22Rv1 (cell line): Measurements from ENCODE around the gene LPIN3.
A peak's percentile ranks its signal among the peaks of the same experiment; 100 is the strongest.

Experiments
- H3K27ac ChIP-seq: fragments of 450-650 bp; 2 replicates; pipeline ENCODE4 v1.5.1; 2017
- ZFX ChIP-seq: fragments of 450-650 bp; IDR thresholded peaks from 2 replicates; pipeline ENCODE4 v1.6.1; 2017; ENCODE audit warnings: antibody characterized with exemption, borderline replicate concordance
- TF ChIP-seq, protein P1 (sequence below): fragments of 450-650 bp; IDR thresholded peaks from 2 replicates; pipeline ENCODE4 v1.5.1; 2017; ENCODE audit warnings: mild to moderate bottlenecking

LPIN3 gene

GRCh38 chr20:41340327-41341055 is at the start of gene LPIN3:
LPIN3 (plus strand) TSS chr20:41340821; CDS start chr20:41345804, 4,983 bp downstream.
- H3K27ac ChIP-seq = peak within 1 kb of the TSS; percentile 63

DNA sequence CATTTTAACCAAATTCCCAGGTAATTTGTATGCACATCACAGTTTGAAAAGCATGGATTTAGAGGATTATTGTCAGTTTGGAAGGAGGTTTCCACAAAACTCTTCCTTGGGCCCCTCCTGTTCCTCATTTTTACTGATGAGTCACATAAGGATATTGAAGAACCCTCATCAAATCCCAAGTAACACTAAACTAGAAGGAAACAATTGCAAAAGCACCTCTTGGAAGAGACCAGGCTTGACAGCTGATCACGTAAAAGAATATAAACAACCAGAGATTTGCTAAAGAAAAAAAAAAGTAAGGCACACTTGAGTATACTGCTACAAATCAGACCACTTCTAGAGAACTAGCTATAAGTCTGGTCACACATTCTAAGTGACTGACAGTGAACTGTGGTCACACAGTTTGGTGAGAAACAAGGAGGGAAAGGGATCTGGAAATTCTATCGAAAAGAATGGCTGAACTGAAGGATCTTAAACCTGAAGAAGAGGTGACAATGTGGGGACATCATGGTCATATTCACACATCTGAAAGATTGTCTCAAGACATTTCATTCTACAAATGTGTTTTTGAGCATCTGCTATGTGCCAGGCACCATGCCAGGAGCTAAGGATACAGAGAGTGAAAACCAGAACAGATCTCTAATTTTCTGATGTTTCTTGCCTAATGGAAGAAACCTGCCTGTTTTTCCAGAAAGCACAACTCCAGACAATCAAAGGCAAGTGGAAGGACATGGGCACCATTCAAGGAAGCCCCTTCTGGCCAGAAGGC is 47.2 kb upstream of the LPIN3 start:
- no peak overlapping the region for H3K27ac ChIP-seq
- TF ChIP-seq, protein P1, sequence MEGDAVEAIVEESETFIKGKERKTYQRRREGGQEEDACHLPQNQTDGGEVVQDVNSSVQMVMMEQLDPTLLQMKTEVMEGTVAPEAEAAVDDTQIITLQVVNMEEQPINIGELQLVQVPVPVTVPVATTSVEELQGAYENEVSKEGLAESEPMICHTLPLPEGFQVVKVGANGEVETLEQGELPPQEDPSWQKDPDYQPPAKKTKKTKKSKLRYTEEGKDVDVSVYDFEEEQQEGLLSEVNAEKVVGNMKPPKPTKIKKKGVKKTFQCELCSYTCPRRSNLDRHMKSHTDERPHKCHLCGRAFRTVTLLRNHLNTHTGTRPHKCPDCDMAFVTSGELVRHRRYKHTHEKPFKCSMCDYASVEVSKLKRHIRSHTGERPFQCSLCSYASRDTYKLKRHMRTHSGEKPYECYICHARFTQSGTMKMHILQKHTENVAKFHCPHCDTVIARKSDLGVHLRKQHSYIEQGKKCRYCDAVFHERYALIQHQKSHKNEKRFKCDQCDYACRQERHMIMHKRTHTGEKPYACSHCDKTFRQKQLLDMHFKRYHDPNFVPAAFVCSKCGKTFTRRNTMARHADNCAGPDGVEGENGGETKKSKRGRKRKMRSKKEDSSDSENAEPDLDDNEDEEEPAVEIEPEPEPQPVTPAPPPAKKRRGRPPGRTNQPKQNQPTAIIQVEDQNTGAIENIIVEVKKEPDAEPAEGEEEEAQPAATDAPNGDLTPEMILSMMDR = no peak
- no peak for TF ChIP-seq ZFX

More at GRCh38 chr20:41340327-41341055, at the start of gene LPIN3:
- no peak for TF ChIP-seq ZFX
- TF ChIP-seq, protein P1 = peak; percentile 72

- TF ChIP-seq ZFX = no peak
- TF ChIP-seq, protein P1 = no peak
- H3K27ac ChIP-seq = no peak overlapping the region
Measured at GRCh38 chr20:41299899-41300298, 40.7 kb upstream of the LPIN3 start.

DNA sequence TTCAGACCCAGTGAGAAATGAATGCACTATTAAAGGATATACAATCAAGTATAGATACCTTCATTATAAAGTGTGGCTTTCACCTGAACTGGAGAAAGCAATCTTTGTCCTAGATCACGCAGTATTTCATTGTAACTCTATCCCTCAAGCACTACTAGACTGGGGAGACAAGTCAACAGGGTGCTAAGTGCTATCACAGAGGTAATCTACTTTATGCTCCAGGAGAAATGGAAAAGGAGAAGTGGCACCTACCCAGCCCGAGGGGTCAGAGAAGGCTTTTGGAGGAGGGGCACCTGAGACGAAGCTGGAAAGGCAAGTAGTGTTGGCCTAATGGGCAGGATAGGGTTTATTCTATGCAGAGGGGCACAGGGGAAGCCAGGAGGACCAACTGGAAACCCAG is 40.2 kb upstream of the LPIN3 start:
- no peak overlapping the region for H3K27ac ChIP-seq
- no peak for TF ChIP-seq ZFX
- TF ChIP-seq, protein P1 = no peak

GRCh38 chr20:41300886-41301285 is 39.7 kb upstream of the LPIN3 start:
- no peak for TF ChIP-seq ZFX
- TF ChIP-seq, protein P1 = no peak

GRCh38 chr20:41304002-41304401 is 36.6 kb upstream of the LPIN3 start:
- no peak overlapping the region for H3K27ac ChIP-seq
- TF ChIP-seq, protein P1 = no peak
- TF ChIP-seq ZFX = no peak

More at GRCh38 chr20:41300886-41301285, 39.7 kb upstream of the LPIN3 start:
- H3K27ac ChIP-seq = no peak overlapping the region

DNA sequence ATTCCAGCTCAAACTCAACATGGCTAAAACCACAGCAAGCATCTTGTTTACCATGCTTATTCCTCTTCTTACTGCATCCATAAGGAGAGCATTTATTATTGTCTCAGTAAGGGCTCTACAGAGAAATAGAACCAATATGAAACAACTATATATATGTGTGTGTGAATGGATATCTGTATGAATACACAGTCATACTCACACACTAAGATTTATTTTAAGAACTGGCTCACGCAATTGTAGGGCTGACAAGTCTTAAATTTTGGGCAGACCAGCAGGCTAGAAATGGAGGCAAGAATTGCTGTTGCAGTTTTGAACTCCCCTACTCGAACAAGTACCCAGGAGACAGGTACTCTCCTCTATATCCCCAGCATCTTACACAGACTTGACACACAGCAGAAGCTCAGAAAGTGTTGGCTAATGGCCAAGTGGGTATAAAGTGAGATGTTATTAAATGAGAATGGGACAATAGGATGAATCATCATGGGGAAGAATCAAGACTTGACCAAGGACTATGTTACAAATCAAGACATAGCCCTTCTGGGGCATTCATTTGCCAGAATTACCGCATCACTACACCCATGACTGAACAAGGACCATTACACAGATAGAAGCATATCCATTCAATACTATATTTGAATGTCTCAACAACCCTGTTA is 36.1 kb upstream of the LPIN3 start:
- H3K27ac ChIP-seq = no peak overlapping the region

More for the DNA sequence above, 36.1 kb upstream of the LPIN3 start:
- TF ChIP-seq, protein P1 = no peak
- no peak for TF ChIP-seq ZFX
